Astrocyte of the cerebellum (primary cell): ENCODE measurements around the gene ZNF700.
A peak's percentile ranks its signal among the peaks of the same experiment; 100 is the strongest.

Experiments used
- DNase-seq: peaks from one replicate; pipeline ENCODE4 v3.0.0-alpha.2; 2011; ENCODE audit warnings: low read depth
- H3K4me3 ChIP-seq: 2 replicates; pipeline ENCODE4 v1.5.1; 2011; ENCODE audit warnings: mild to moderate bottlenecking, low read depth, low read length, moderate library complexity
- CTCF ChIP-seq: IDR thresholded peaks from 2 replicates; pipeline ENCODE4 v1.5.1; 2012; ENCODE audit warnings: low read length, low read depth, moderate library complexity, mild to moderate bottlenecking; ENCODE audit errors: missing control alignments
- in situ Hi-C: cut with HindIII; loops from 2 replicates; pipeline ENCODE4 v1.10.0; 2017; ENCODE audit warnings: low sequenced_read_pairs

The ZNF700 gene

DNA sequence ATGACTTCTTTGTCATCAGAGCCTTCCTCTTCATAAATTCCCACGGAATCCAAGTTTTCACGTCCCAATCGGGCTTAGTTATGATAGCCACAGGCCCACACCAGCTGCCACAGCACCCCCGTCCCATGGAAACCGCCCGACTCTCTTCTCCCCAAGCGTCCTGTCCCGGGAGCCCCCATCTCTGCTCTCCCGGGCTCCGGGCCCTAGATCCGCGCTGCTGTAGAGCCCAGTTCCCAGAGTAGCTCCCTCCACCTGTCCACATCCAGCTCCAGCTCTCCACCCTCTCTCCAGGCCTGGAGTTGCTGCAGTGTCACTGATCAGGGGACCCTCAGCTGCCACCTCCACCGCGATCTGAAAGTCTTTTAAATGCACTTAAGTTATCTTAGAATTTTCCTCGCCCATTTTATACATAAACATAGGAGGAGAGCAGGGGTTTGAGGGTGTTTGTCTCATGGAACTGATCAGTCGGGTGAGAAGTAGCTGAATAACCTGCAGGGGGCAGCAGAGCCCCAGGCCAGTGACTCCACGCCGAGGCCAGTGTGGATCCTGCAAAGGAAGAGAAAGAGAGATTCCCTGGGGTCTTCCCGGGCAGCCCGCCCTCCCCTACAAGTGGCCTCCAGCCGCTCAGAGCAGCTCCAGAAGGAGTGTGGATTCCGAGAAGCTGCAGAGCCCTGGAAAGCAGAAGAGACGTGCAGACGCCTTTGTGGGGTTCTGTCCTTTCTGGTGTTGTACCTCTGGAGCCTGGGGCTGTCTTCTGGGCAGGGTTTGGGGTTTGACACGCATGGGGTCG, 38.9 kb downstream of the ZNF700 start:
- no peak overlapping the region for H3K4me3 ChIP-seq
- peak; percentile 54 for TF ChIP-seq CTCF
- no peak for DNase-seq
- in situ Hi-C loops = no loop called here

DNA sequence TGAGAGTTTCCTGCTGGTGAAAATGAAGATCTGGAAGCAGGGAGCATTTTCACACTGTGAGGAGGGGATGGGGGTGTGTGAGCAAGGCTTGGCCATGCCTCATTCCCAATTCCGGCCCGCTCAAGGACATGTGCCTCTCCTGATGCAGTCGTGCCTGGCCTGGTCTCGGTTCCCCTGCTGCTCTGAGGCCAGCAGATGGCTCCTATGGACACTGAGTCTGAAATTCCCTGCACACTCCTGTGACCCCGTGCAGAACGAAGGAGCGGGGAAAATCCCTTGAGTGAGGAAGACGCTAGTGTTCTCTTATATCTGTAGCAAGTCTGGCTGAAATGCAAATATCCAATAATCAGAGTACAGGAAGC, 39.6 kb downstream of the ZNF700 start:
- DNase-seq = no peak
- peak overlapping the region; percentile 56 for H3K4me3 ChIP-seq
- TF ChIP-seq CTCF = no peak
- in situ Hi-C loops = no loop called here

- DNase-seq = no peak
- in situ Hi-C loops = no loop called here
- TF ChIP-seq CTCF = no peak
- peak within 1 kb of the TSS; percentile 56 for H3K4me3 ChIP-seq
These were observed 40.1 kb downstream of the ZNF700 start, which contains the start of gene ZNF763 for GRCh38 chr19:11964858-11965645. Gene ZNF763, plus strand, starts transcription at chr19:11965040. Its CDS starts 169 bp downstream, at chr19:11965209.

DNA sequence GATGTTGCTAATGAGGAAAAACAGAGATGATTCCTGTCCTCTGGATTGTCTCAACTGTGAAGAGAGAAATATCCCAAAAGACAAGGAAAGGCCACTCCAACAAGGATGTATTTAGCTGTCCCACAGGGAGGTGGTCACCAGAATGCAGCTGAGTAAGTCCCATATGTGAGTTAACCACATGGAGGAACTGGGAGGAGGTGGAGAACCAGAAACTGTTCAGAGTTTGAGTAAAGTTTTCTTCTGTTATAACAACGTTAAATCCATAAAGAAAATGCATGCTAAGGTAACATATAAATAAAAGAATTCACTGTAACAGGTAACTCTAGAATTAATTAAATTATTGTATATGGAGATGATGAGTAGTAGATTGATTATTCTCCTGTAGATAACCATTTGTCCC, 45.3 kb downstream of the ZNF700 start:
- no peak for DNase-seq
- H3K4me3 ChIP-seq = no peak overlapping the region
- no peak for TF ChIP-seq CTCF
- in situ Hi-C loops = no loop called here

- no peak for DNase-seq
- no peak overlapping the region for H3K4me3 ChIP-seq
- in situ Hi-C loops = no loop called here
- TF ChIP-seq CTCF = no peak
These were observed 46.1 kb downstream of the ZNF700 start for GRCh38 chr19:11971041-11971440.

DNA sequence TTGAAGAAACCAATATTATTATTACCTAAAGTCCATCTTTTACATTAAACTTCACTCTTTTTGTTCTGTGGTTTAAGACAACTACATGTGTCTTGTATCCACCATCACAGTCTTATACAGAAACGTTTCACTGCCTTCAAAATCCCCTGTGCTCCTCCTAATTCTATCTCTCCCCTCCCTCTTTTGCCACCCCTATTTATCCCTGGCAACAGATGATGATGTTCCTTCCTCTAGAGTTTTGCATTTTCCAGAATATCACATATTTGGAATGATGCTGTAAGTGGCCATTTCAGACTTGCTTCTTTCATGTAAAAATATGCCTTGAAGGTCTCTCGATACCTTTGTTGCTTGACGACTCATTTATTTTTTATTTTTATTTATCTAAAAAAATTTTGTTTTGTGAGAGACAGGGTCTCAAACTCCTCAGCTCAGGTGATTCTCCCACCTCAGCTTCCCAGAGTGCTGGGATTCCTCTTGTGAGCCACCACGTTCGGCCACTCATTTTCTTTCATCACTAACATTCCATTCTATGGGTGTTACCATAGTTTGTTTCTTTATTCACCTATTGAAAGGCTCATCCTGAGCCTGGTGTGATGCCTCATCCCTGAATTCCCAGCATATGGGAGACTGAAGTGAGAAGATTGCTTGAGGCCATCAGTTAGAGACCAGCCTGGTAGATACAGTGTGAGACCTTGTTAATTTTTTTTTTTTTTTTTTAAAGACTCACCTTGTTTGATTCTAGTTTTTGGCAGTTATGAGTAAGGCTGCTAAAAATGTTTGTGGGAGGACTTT, 48.3 kb downstream of the ZNF700 start:
- DNase-seq = no peak
- in situ Hi-C loops = no loop called here
- H3K4me3 ChIP-seq = no peak overlapping the region
- TF ChIP-seq CTCF = no peak
